MCF 10A (cell line): ENCODE results near the gene TPP2. TPM values are rescaled to one million over a fixed set of nuclear protein-coding genes. Genes with fewer than 3 reads are reported as not detected.

Experiments
- BruUV-seq: library from RNA; stranded (reverse); fragments of 400-500 nt; replicated peaks from 2 replicates; lab custom pipeline; 2021; lab: Mats Ljungman, UMichigan
- CTCF ChIA-PET: fragments of 300-600 bp; sonication (Branson Sonifier 250); formaldehyde crosslinking; extraction: SDS; loops from one replicate; lab custom pipeline; 2021; ENCODE audit warnings: antibody characterized with exemption, inconsistent platforms; lab: Yijun Ruan, JAX
- POLR2A ChIA-PET: fragments of 300-600, 350-650 bp; sonication (Branson Sonifier 250); formaldehyde crosslinking; extraction: SDS; loops from one replicate; lab custom pipeline; 2020; ENCODE audit warnings: antibody characterized with exemption, inconsistent platforms; lab: Yijun Ruan, JAX
- DNase-seq: peaks from one replicate; pipeline ENCODE4 v3.0.0-alpha.2; 2018; ENCODE audit not compliant: unreplicated experiment
- H3K27ac Mint-ChIP-seq: one replicate; pipeline ENCODE4 v1.8.0; 2022; ENCODE audit warnings: mild to moderate bottlenecking, low read depth, mixed read lengths; ENCODE audit not compliant: unreplicated experiment
- H3K27me3 Mint-ChIP-seq: one replicate; pipeline ENCODE4 v1.8.0; 2022; ENCODE audit warnings: mixed read lengths; ENCODE audit not compliant: insufficient read depth, unreplicated experiment
- H3K36me3 Mint-ChIP-seq: one replicate; pipeline ENCODE4 v1.8.0; 2022; ENCODE audit warnings: mild to moderate bottlenecking, moderate library complexity, mixed read lengths; ENCODE audit not compliant: insufficient read depth, unreplicated experiment
- H3K4me1 Mint-ChIP-seq: one replicate; pipeline ENCODE4 v1.8.0; 2022; ENCODE audit warnings: mixed read lengths; ENCODE audit not compliant: insufficient read depth, unreplicated experiment
- H3K4me3 Mint-ChIP-seq: one replicate; pipeline ENCODE4 v1.8.0; 2022; ENCODE audit warnings: mild to moderate bottlenecking, moderate library complexity, mixed read lengths; ENCODE audit not compliant: unreplicated experiment
- H3K9me3 Mint-ChIP-seq: one replicate; pipeline ENCODE4 v1.8.0; 2022; ENCODE audit warnings: mixed read lengths; ENCODE audit not compliant: unreplicated experiment
- CTCF ChIP-seq: fragments of 200-600 bp; IDR thresholded peaks from one replicate; pipeline ENCODE4 v1.8.0; 2022; ENCODE audit warnings: antibody characterized with exemption, mild to moderate bottlenecking; ENCODE audit not compliant: unreplicated experiment
- intact Hi-C: fragments of 100-400 bp; cut with micrococcal nuclease; formaldehyde crosslinking; loops from 2 replicates; pipeline ENCODE4 v1.14.1; 2022
- total RNA-seq: library from RNA; stranded (reverse); gene quantifications from 2 replicates; pipeline ENCODE4 v1.2.3, GENCODE V29; 2022

TPP2 gene
- total RNA-seq, 1 experiment from 2014 or later: 44.2 TPM

GRCh38 chr13:102721800-102722231 lies 125.0 kb downstream of the TPP2 start:
- ChIA-PET POLR2A (interaction anchor here (1.0 to 2.3 kb wide), 3 partner anchors 14 to 126 kb away, joined by 3 to 12 read pairs (median 6); no protein-coding TSS in a partner anchor), CTCF (interaction anchor here (0.5 to 1.6 kb wide), 10 partner anchors 8 to 166 kb away, joined by 3 to 4 read pairs (median 3); no protein-coding TSS in a partner anchor)
- peaks cover 15% of the 10 kb centered on the region for H3K4me1 Mint-ChIP-seq
- intact Hi-C loops: no loop called here
- no peak overlapping the region for H3K27ac Mint-ChIP-seq
- no peaks in the 10 kb centered on the region for H3K9me3 Mint-ChIP-seq
- no peaks in the 10 kb centered on the region for H3K27me3 Mint-ChIP-seq
- TF ChIP-seq CTCF: no peak
- H3K36me3 Mint-ChIP-seq: no peaks in the 10 kb centered on the region
- no peak overlapping the region for H3K4me3 Mint-ChIP-seq
- BruUV-seq: no TSS peak
- peak; percentile 28 for DNase-seq

GRCh38 chr13:102724923-102725322 lies 128.1 kb downstream of the TPP2 start:
- ChIA-PET CTCF (interaction anchor here (0.5 to 3.2 kb wide), 52 partner anchors 10 to 1122 kb away, joined by 3 to 52 read pairs (median 4); partner anchors contain the start of gene TEX30), POLR2A (interaction anchor here (0.7 to 2.5 kb wide), 24 partner anchors 11 to 145 kb away, joined by 3 to 24 read pairs (median 4); partner anchors contain the start of genes BIVM, ERCC5, POGLUT2 and TEX30)
- no peaks in the 10 kb centered on the region for H3K36me3 Mint-ChIP-seq
- H3K27me3 Mint-ChIP-seq: no peaks in the 10 kb centered on the region
- no TSS peak for BruUV-seq
- TF ChIP-seq CTCF: peak; percentile 72
- H3K27ac Mint-ChIP-seq: no peak overlapping the region
- DNase-seq: peak; percentile 92
- H3K4me1 Mint-ChIP-seq: peaks cover 14% of the 10 kb centered on the region
- no peaks in the 10 kb centered on the region for H3K9me3 Mint-ChIP-seq
- intact Hi-C loops: loop anchor here (1.0 to 5.0 kb wide), 8 partner anchors 44 to 145 kb away; partner anchors contain the start of genes BIVM and TPP2
- H3K4me3 Mint-ChIP-seq: no peak overlapping the region

GRCh38 chr13:102726430-102726829 lies 129.6 kb downstream of the TPP2 start:
- intact Hi-C loops: loop anchor here (1.0 to 5.0 kb wide), 2 partner anchors 74 to 121 kb away; no protein-coding TSS in a partner anchor
- no peak overlapping the region for H3K27ac Mint-ChIP-seq
- POLR2A ChIA-PET: interaction anchor here (0.9 to 2.5 kb wide), 2 partner anchors 75 to 134 kb away, joined by 4 to 22 read pairs; no protein-coding TSS in a partner anchor
- H3K4me3 Mint-ChIP-seq: no peak overlapping the region
- DNase-seq: peak; percentile 44
- no peaks in the 10 kb centered on the region for H3K9me3 Mint-ChIP-seq
- no peak for TF ChIP-seq CTCF
- BruUV-seq: no TSS peak
- CTCF ChIA-PET: interaction anchor here (1.0 to 3.2 kb wide), 5 partner anchors 20 to 135 kb away, joined by 3 to 52 read pairs (median 5); no protein-coding TSS in a partner anchor
- peaks cover 19% of the 10 kb centered on the region for H3K4me1 Mint-ChIP-seq
- no peaks in the 10 kb centered on the region for H3K27me3 Mint-ChIP-seq
- no peaks in the 10 kb centered on the region for H3K36me3 Mint-ChIP-seq

Other genes with a start within 250 kb of the TPP2 start
- gene FGF14, start 194.9 kb upstream of the TPP2 start, total RNA-seq: 0.15 TPM in 1 of 2 replicates, not detected in the other
- not detected in 2 replicates for gene METTL21C, start 98.1 kb downstream of the TPP2 start, total RNA-seq
- 10.7 and 14.2 TPM in 2 replicates for gene TEX30, start 176.8 kb downstream of the TPP2 start, total RNA-seq
- gene POGLUT2, start 202.0 kb downstream of the TPP2 start, total RNA-seq: 8.3 and 9.0 TPM in 2 replicates
- gene BIVM, start 202.1 kb downstream of the TPP2 start, total RNA-seq: 33.1 and 36.6 TPM in 2 replicates
- 68.1 and 68.8 TPM in 2 replicates for gene ERCC5, start 249.0 kb downstream of the TPP2 start, total RNA-seq